Right atrium auricular region (tissue), 2 donors: ENCODE results near the gene CACUL1. TPM values are rescaled to one million over a fixed set of nuclear protein-coding genes. Genes with fewer than 3 reads are reported as not detected.

Experiments used
- DNase-seq: peaks from one replicate; pipeline ENCODE4 v3.0.0-alpha.2; 2019; ENCODE audit warnings: low spot score
- H3K27ac ChIP-seq, 2 donors: fragments of 200-600 bp; sonication (generic); 1 replicate in 1 of 2; 2 replicates in 1 of 2; pipeline ENCODE4 v1.5.1; 2016 to 2019
- H3K27me3 ChIP-seq, 2 donors: fragments of 200-600 bp; sonication (generic); one replicate each; pipeline versions ENCODE4 v1.5.1 to v1.6.0; 2017 to 2019
- H3K36me3 ChIP-seq: fragments of 200-600 bp; sonication (generic); one replicate; pipeline ENCODE4 v1.5.1; 2016
- H3K4me1 ChIP-seq, 2 donors: fragments of 200-600 bp; sonication (generic); one replicate each; pipeline versions ENCODE4 v1.5.1 to v1.6.0; 2017 to 2019
- H3K4me3 ChIP-seq, 2 donors: fragments of 200-600 bp; sonication (generic); 1 replicate in 1 of 2; 2 replicates in 1 of 2; pipeline ENCODE4 v1.5.1; 2017 to 2019; ENCODE audit warnings: mild to moderate bottlenecking in 1 of 2, moderate library complexity in 1 of 2
- H3K9me3 ChIP-seq, 2 donors: fragments of 200-600 bp; sonication (generic); one replicate each; pipeline ENCODE4 v1.5.1; 2019
- total RNA-seq, 2 donors: library from RNA; depleted of rRNA; stranded (reverse); fragments of >200 nt; gene quantifications; one replicate each; pipeline ENCODE4 v1.1.0, GENCODE V29; 2016
- TF ChIP-seq, protein P1 (sequence below), 2 donors: fragments of 200-600 bp; sonication (generic); IDR thresholded peaks; one replicate each; pipeline ENCODE4 v1.5.1; 2019; ENCODE audit warnings: antibody characterized with exemption in 2 of 2

Gene CACUL1
- total RNA-seq, 2 donors from 2014 or later = 17.2 to 17.5 TPM

- no peaks in the 10 kb centered on the region for H3K4me1 ChIP-seq
- no peaks in the 10 kb centered on the region for H3K27me3 ChIP-seq
- no peak for DNase-seq
- TF ChIP-seq, protein P1, sequence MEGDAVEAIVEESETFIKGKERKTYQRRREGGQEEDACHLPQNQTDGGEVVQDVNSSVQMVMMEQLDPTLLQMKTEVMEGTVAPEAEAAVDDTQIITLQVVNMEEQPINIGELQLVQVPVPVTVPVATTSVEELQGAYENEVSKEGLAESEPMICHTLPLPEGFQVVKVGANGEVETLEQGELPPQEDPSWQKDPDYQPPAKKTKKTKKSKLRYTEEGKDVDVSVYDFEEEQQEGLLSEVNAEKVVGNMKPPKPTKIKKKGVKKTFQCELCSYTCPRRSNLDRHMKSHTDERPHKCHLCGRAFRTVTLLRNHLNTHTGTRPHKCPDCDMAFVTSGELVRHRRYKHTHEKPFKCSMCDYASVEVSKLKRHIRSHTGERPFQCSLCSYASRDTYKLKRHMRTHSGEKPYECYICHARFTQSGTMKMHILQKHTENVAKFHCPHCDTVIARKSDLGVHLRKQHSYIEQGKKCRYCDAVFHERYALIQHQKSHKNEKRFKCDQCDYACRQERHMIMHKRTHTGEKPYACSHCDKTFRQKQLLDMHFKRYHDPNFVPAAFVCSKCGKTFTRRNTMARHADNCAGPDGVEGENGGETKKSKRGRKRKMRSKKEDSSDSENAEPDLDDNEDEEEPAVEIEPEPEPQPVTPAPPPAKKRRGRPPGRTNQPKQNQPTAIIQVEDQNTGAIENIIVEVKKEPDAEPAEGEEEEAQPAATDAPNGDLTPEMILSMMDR (IDR thresholded peaks at IDR 0.05) = no peak
- H3K4me3 ChIP-seq = no peak overlapping the region
- no peaks in the 10 kb centered on the region for H3K9me3 ChIP-seq
- no peaks in the 10 kb centered on the region for H3K36me3 ChIP-seq
- H3K27ac ChIP-seq = no peak overlapping the region
Observed at GRCh38 chr10:118767297-118768040, 12.7 kb upstream of the CACUL1 start.

DNA sequence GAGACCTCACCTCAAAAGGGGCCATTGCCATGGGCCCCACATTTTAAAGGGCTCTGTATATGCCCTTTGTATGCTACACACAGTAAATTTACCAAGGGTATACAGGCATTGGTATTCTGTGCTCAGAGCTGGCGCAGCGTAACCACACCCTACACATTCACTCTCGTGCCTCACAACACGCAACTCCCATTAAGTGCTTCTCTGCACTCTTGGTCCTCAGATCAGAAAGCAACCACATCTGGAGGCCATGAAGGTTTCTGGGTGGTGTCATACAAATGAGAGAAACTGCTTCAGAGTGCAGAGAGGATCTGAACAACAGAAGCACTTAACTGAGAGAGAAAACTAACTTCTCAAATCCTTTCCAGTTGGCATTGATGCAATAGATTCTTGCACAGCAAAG is 9.4 kb upstream of the CACUL1 start:
- no peak overlapping the region for H3K27ac ChIP-seq
- no peaks in the 10 kb centered on the region for H3K4me1 ChIP-seq
- H3K27me3 ChIP-seq = no peaks in the 10 kb centered on the region
- no peak overlapping the region for H3K4me3 ChIP-seq
- H3K9me3 ChIP-seq = no peaks in the 10 kb centered on the region
- TF ChIP-seq, protein P1 (IDR thresholded peaks at IDR 0.05) = no peak
- H3K36me3 ChIP-seq = no peaks in the 10 kb centered on the region
- DNase-seq = no peak

- Histone ChIP-seq H3K4me3 (no peak overlapping the region), H3K9me3 (no peaks in the 10 kb centered on the region)
- DNase-seq = no peak
Observed at GRCh38 chr10:118763202-118763988, 8.6 kb upstream of the CACUL1 start.

GRCh38 chr10:118760265-118760664 is 5.5 kb upstream of the CACUL1 start:
- DNase-seq = no peak
- TF ChIP-seq, protein P1 (IDR thresholded peaks at IDR 0.05) = no peak
- peaks cover 0 to 6% of the 10 kb centered on the region in 2 donors for H3K4me1 ChIP-seq
- no peaks in the 10 kb centered on the region for H3K9me3 ChIP-seq
- no peak overlapping the region for H3K27ac ChIP-seq
- no peaks in the 10 kb centered on the region for H3K36me3 ChIP-seq
- H3K27me3 ChIP-seq = no peaks in the 10 kb centered on the region
- H3K4me3 ChIP-seq = no peak overlapping the region

More at GRCh38 chr10:118763202-118763988, 8.6 kb upstream of the CACUL1 start:
- Histone ChIP-seq H3K27ac (no peak overlapping the region), H3K36me3 (no peaks in the 10 kb centered on the region), H3K27me3 (no peaks in the 10 kb centered on the region), H3K4me1 (no peaks in the 10 kb centered on the region)
- TF ChIP-seq, protein P1 (IDR thresholded peaks at IDR 0.05) = no peak

- peaks cover 0 to 13% of the 10 kb centered on the region in 2 donors for H3K4me1 ChIP-seq
- H3K27me3 ChIP-seq = no peaks in the 10 kb centered on the region
- H3K27ac ChIP-seq = no peak overlapping the region
- TF ChIP-seq, protein P1 (IDR thresholded peaks at IDR 0.05) = no peak
- no peaks in the 10 kb centered on the region for H3K36me3 ChIP-seq
- H3K4me3 ChIP-seq = no peak overlapping the region
- no peak for DNase-seq
- no peaks in the 10 kb centered on the region for H3K9me3 ChIP-seq
Observed at GRCh38 chr10:118758449-118758848, 3.7 kb upstream of the CACUL1 start.
